ENCODE measurements around the gene HTT. TPM values are rescaled to one million over a fixed set of nuclear protein-coding genes. Genes with fewer than 3 reads are reported as not detected.

HTT gene
- total RNA-seq, 1 experiment from 2014 or later = 44.4 TPM

GRCh38 chr4:3196670-3197359 lies 122.3 kb downstream of the HTT start:
- Mint-ChIP-seq H3K9me3 (ENCODE audit: low read depth, unreplicated experiment) (no peaks in the 10 kb centered on the region), H3K4me1 (ENCODE audit: low read depth, unreplicated experiment) (no peaks in the 10 kb centered on the region), H3K27ac (ENCODE audit: unreplicated experiment) (no peak overlapping the region), H3K4me3 (ENCODE audit: low read depth, unreplicated experiment) (no peak overlapping the region), H3K27me3 (ENCODE audit: unreplicated experiment) (no peaks in the 10 kb centered on the region), H3K36me3 (ENCODE audit: insufficient read depth, unreplicated experiment) (no peaks in the 10 kb centered on the region)
- intact Hi-C loops (cut with micrococcal nuclease; ENCODE audit: unreplicated experiment) = no loop called here
- no peak for TF ChIP-seq CTCF (IDR thresholded peaks at IDR 0.05; ENCODE audit: unreplicated experiment)
- no TSS peak for BruUV-seq (replicated peaks)
- CTCF ChIA-PET = no interaction called here
- no peak for DNase-seq

GRCh38 chr4:3197366-3198105 lies 123.1 kb downstream of the HTT start:
- Mint-ChIP-seq H3K36me3 (ENCODE audit: insufficient read depth, unreplicated experiment) (no peaks in the 10 kb centered on the region), H3K27ac (ENCODE audit: unreplicated experiment) (no peak overlapping the region)
- CTCF ChIA-PET = interaction anchor here (0.6 kb wide), 1 partner anchor 230 kb away, joined by 3 read pairs; no protein-coding TSS in a partner anchor

GRCh38 chr4:3198906-3199305 lies 124.4 kb downstream of the HTT start:
- Mint-ChIP-seq H3K27ac (ENCODE audit: unreplicated experiment) (no peak overlapping the region), H3K4me1 (ENCODE audit: low read depth, unreplicated experiment) (no peaks in the 10 kb centered on the region), H3K4me3 (ENCODE audit: low read depth, unreplicated experiment) (no peak overlapping the region), H3K36me3 (ENCODE audit: insufficient read depth, unreplicated experiment) (no peaks in the 10 kb centered on the region), H3K27me3 (ENCODE audit: unreplicated experiment) (no peaks in the 10 kb centered on the region), H3K9me3 (ENCODE audit: low read depth, unreplicated experiment) (no peaks in the 10 kb centered on the region)
- DNase-seq = no peak
- no TSS peak for BruUV-seq (replicated peaks)
- TF ChIP-seq CTCF (IDR thresholded peaks at IDR 0.05; ENCODE audit: unreplicated experiment) = no peak
- intact Hi-C loops (cut with micrococcal nuclease; ENCODE audit: unreplicated experiment) = no loop called here
- CTCF ChIA-PET = interaction anchor here (0.7 kb wide), 1 partner anchor 10 kb away, joined by 4 read pairs; no protein-coding TSS in a partner anchor

More at GRCh38 chr4:3197366-3198105, 123.1 kb downstream of the HTT start:
- no TSS peak for BruUV-seq (replicated peaks)
- Mint-ChIP-seq H3K4me1 (ENCODE audit: low read depth, unreplicated experiment) (no peaks in the 10 kb centered on the region), H3K27me3 (ENCODE audit: unreplicated experiment) (no peaks in the 10 kb centered on the region), H3K4me3 (ENCODE audit: low read depth, unreplicated experiment) (no peak overlapping the region), H3K9me3 (ENCODE audit: low read depth, unreplicated experiment) (no peaks in the 10 kb centered on the region)
- TF ChIP-seq CTCF (IDR thresholded peaks at IDR 0.05; ENCODE audit: unreplicated experiment) = no peak
- no peak for DNase-seq
- intact Hi-C loops (cut with micrococcal nuclease; ENCODE audit: unreplicated experiment) = no loop called here

GRCh38 chr4:3199653-3200422 lies 125.4 kb downstream of the HTT start:
- H3K4me1 Mint-ChIP-seq (ENCODE audit: low read depth, unreplicated experiment) = no peaks in the 10 kb centered on the region

More at GRCh38 chr4:3199653-3200422, 125.4 kb downstream of the HTT start:
- no peak for DNase-seq
- Mint-ChIP-seq H3K4me3 (ENCODE audit: low read depth, unreplicated experiment) (no peak overlapping the region), H3K36me3 (ENCODE audit: insufficient read depth, unreplicated experiment) (no peaks in the 10 kb centered on the region), H3K9me3 (ENCODE audit: low read depth, unreplicated experiment) (no peaks in the 10 kb centered on the region), H3K27ac (ENCODE audit: unreplicated experiment) (no peak overlapping the region), H3K27me3 (ENCODE audit: unreplicated experiment) (no peaks in the 10 kb centered on the region)
- no peak for TF ChIP-seq CTCF (IDR thresholded peaks at IDR 0.05; ENCODE audit: unreplicated experiment)
- CTCF ChIA-PET = interaction anchor here (0.7 kb wide), 1 partner anchor 9 kb away, joined by 4 read pairs; no protein-coding TSS in a partner anchor
- no TSS peak for BruUV-seq (replicated peaks)
- intact Hi-C loops (cut with micrococcal nuclease; ENCODE audit: unreplicated experiment) = no loop called here

Data from Calu3 (cell line).